ENCODE results near the gene RNF130.
"Not testable (repeated sequence)": the region's sequence is repeated elsewhere in the genome, so short reads cannot be mapped to it uniquely, and the experiment has no call there.

RNF130 gene

GRCh38 chr5:180001136-180001535, 70.4 kb downstream of the RNF130 start:
- H3K9me3 ChIP-seq (ENCODE audit: control insufficient read depth, insufficient read depth, low read length) = no peaks in the 10 kb centered on the region
- H3K4me3 ChIP-seq (ENCODE audit: low read length) = no peak overlapping the region
- 0 out of 2 replicates have a peak, but pooled peaks cover 3% of the 10 kb centered on the region for H3K36me3 ChIP-seq (ENCODE audit: control insufficient read depth, insufficient read depth, low read length)
- no peaks in the 10 kb centered on the region for H3K4me1 ChIP-seq (ENCODE audit: control insufficient read depth, insufficient read depth, low read length)
- no peak for DNase-seq (ENCODE audit: low read depth, low spot score)
- no peak overlapping the region for H3K27ac ChIP-seq (ENCODE audit: low read length)
- H3K27me3 ChIP-seq (ENCODE audit: control insufficient read depth, insufficient read depth, low read length) = no peaks in the 10 kb centered on the region

GRCh38 chr5:179998485-179998884, 73.1 kb downstream of the RNF130 start:
- Histone ChIP-seq H3K4me1 (ENCODE audit: control insufficient read depth, insufficient read depth, low read length) (no peaks in the 10 kb centered on the region), H3K9me3 (ENCODE audit: control insufficient read depth, insufficient read depth, low read length) (no peaks in the 10 kb centered on the region), H3K27ac (ENCODE audit: low read length) (no peak overlapping the region), H3K36me3 (ENCODE audit: control insufficient read depth, insufficient read depth, low read length) (0 out of 2 replicates have a peak, but pooled peaks cover 3% of the 10 kb centered on the region), H3K4me3 (ENCODE audit: low read length) (no peak overlapping the region), H3K27me3 (ENCODE audit: control insufficient read depth, insufficient read depth, low read length) (no peaks in the 10 kb centered on the region)
- no CpG with 5 or more reads among the region's 1 CpG for WGBS (ENCODE audit: insufficient coverage, insufficient read length)
- DNase-seq (ENCODE audit: low read depth, low spot score) = no peak

GRCh38 chr5:179994583-179995323, 76.8 kb downstream of the RNF130 start:
- DNase-seq (ENCODE audit: low read depth, low spot score) = no peak
- Histone ChIP-seq H3K27me3 (ENCODE audit: control insufficient read depth, insufficient read depth, low read length) (no peaks in the 10 kb centered on the region), H3K4me1 (ENCODE audit: control insufficient read depth, insufficient read depth, low read length) (no peaks in the 10 kb centered on the region), H3K36me3 (ENCODE audit: control insufficient read depth, insufficient read depth, low read length) (no peaks in the 10 kb centered on the region), H3K9me3 (ENCODE audit: control insufficient read depth, insufficient read depth, low read length) (no peaks in the 10 kb centered on the region), H3K4me3 (ENCODE audit: low read length) (no peak overlapping the region), H3K27ac (ENCODE audit: low read length) (no peak overlapping the region)
- WGBS (ENCODE audit: insufficient coverage, insufficient read length) = no CpG with 5 or more reads among the region's 3 CpGs

- not testable (repeated sequence) for H3K9me3 ChIP-seq (ENCODE audit: control insufficient read depth, insufficient read depth, low read length); DNase-seq (ENCODE audit: low read depth, low spot score); H3K4me1 ChIP-seq (ENCODE audit: control insufficient read depth, insufficient read depth, low read length); H3K36me3 ChIP-seq (ENCODE audit: control insufficient read depth, insufficient read depth, low read length); H3K27ac ChIP-seq (ENCODE audit: low read length); H3K27me3 ChIP-seq (ENCODE audit: control insufficient read depth, insufficient read depth, low read length); H3K4me3 ChIP-seq (ENCODE audit: low read length)
- WGBS (ENCODE audit: insufficient coverage, insufficient read length) = no CpG with 5 or more reads among the region's 4 CpGs
Observed at GRCh38 chr5:179992855-179993254, 78.7 kb downstream of the RNF130 start.

GRCh38 chr5:179991106-179991505, 80.5 kb downstream of the RNF130 start:
- H3K4me3 ChIP-seq (ENCODE audit: low read length) = no peak overlapping the region
- WGBS (ENCODE audit: insufficient coverage, insufficient read length) = no CpG with 5 or more reads among the region's 1 CpG
- no peaks in the 10 kb centered on the region for H3K36me3 ChIP-seq (ENCODE audit: control insufficient read depth, insufficient read depth, low read length)
- no peak overlapping the region for H3K27ac ChIP-seq (ENCODE audit: low read length)
- H3K27me3 ChIP-seq (ENCODE audit: control insufficient read depth, insufficient read depth, low read length) = no peaks in the 10 kb centered on the region
- DNase-seq (ENCODE audit: low read depth, low spot score) = no peak
- no peaks in the 10 kb centered on the region for H3K9me3 ChIP-seq (ENCODE audit: control insufficient read depth, insufficient read depth, low read length)
- no peaks in the 10 kb centered on the region for H3K4me1 ChIP-seq (ENCODE audit: control insufficient read depth, insufficient read depth, low read length)

- no CpG with 5 or more reads among the region's 8 CpGs for WGBS (ENCODE audit: insufficient coverage, insufficient read length)
- H3K4me1 ChIP-seq (ENCODE audit: control insufficient read depth, insufficient read depth, low read length); H3K36me3 ChIP-seq (ENCODE audit: control insufficient read depth, insufficient read depth, low read length); H3K27me3 ChIP-seq (ENCODE audit: control insufficient read depth, insufficient read depth, low read length); DNase-seq (ENCODE audit: low read depth, low spot score); H3K9me3 ChIP-seq (ENCODE audit: control insufficient read depth, insufficient read depth, low read length); H3K27ac ChIP-seq (ENCODE audit: low read length); H3K4me3 ChIP-seq (ENCODE audit: low read length): not testable (repeated sequence)
Observed at GRCh38 chr5:179990525-179990924, 81.0 kb downstream of the RNF130 start.

GRCh38 chr5:179986328-179986727, 85.2 kb downstream of the RNF130 start:
- no peaks in the 10 kb centered on the region for H3K27me3 ChIP-seq (ENCODE audit: control insufficient read depth, insufficient read depth, low read length)
- H3K36me3 ChIP-seq (ENCODE audit: control insufficient read depth, insufficient read depth, low read length) = no peaks in the 10 kb centered on the region
- no peak overlapping the region for H3K27ac ChIP-seq (ENCODE audit: low read length)
- WGBS (ENCODE audit: insufficient coverage, insufficient read length) = no CpG with 5 or more reads among the region's 6 CpGs
- no peaks in the 10 kb centered on the region for H3K9me3 ChIP-seq (ENCODE audit: control insufficient read depth, insufficient read depth, low read length)
- H3K4me3 ChIP-seq (ENCODE audit: low read length) = no peak overlapping the region
- DNase-seq (ENCODE audit: low read depth, low spot score) = no peak
- H3K4me1 ChIP-seq (ENCODE audit: control insufficient read depth, insufficient read depth, low read length) = no peaks in the 10 kb centered on the region

- Histone ChIP-seq H3K27me3 (ENCODE audit: control insufficient read depth, insufficient read depth, low read length) (no peaks in the 10 kb centered on the region), H3K4me3 (ENCODE audit: low read length) (no peak overlapping the region), H3K36me3 (ENCODE audit: control insufficient read depth, insufficient read depth, low read length) (peaks cover 6% of the 10 kb centered on the region; the same call in 1 of the 2 replicates), H3K9me3 (ENCODE audit: control insufficient read depth, insufficient read depth, low read length) (no peaks in the 10 kb centered on the region), H3K4me1 (ENCODE audit: control insufficient read depth, insufficient read depth, low read length) (no peaks in the 10 kb centered on the region), H3K27ac (ENCODE audit: low read length) (no peak overlapping the region)
- no peak for DNase-seq (ENCODE audit: low read depth, low spot score)
- WGBS (ENCODE audit: insufficient coverage, insufficient read length) = no CpG with 5 or more reads among the region's 5 CpGs
Observed at GRCh38 chr5:179981636-179982035, 89.9 kb downstream of the RNF130 start.

- H3K4me1 ChIP-seq (ENCODE audit: control insufficient read depth, insufficient read depth, low read length) = no peaks in the 10 kb centered on the region
- 100% methylated on average over 2 of the region's 7 CpGs for WGBS (ENCODE audit: insufficient coverage, insufficient read length)
- H3K36me3 ChIP-seq (ENCODE audit: control insufficient read depth, insufficient read depth, low read length) = peaks cover 8% of the 10 kb centered on the region; the same call in 1 of the 2 replicates
- no peak overlapping the region for H3K4me3 ChIP-seq (ENCODE audit: low read length)
- DNase-seq (ENCODE audit: low read depth, low spot score) = no peak
- H3K9me3 ChIP-seq (ENCODE audit: control insufficient read depth, insufficient read depth, low read length) = no peaks in the 10 kb centered on the region
- H3K27me3 ChIP-seq (ENCODE audit: control insufficient read depth, insufficient read depth, low read length) = no peaks in the 10 kb centered on the region
- no peak overlapping the region for H3K27ac ChIP-seq (ENCODE audit: low read length)
Observed at GRCh38 chr5:179980767-179981166, 90.8 kb downstream of the RNF130 start.

- Histone ChIP-seq H3K27me3 (ENCODE audit: control insufficient read depth, insufficient read depth, low read length) (no peaks in the 10 kb centered on the region), H3K4me1 (ENCODE audit: control insufficient read depth, insufficient read depth, low read length) (peaks cover 1% of the 10 kb centered on the region; the same call in 1 of the 2 replicates), H3K27ac (ENCODE audit: low read length) (no peak overlapping the region), H3K4me3 (ENCODE audit: low read length) (no peak overlapping the region), H3K9me3 (ENCODE audit: control insufficient read depth, insufficient read depth, low read length) (no peaks in the 10 kb centered on the region), H3K36me3 (ENCODE audit: control insufficient read depth, insufficient read depth, low read length) (peaks cover 16% of the 10 kb centered on the region; the same call in 1 of the 2 replicates)
- WGBS (ENCODE audit: insufficient coverage, insufficient read length) = no CpG with 5 or more reads among the region's 4 CpGs
- DNase-seq (ENCODE audit: low read depth, low spot score) = no peak
Observed at GRCh38 chr5:179978792-179979191, 92.8 kb downstream of the RNF130 start.

GRCh38 chr5:179975713-179976134, 95.8 kb downstream of the RNF130 start:
- no CpG with 5 or more reads among the region's 13 CpGs for WGBS (ENCODE audit: insufficient coverage, insufficient read length)
- Histone ChIP-seq H3K27me3 (ENCODE audit: control insufficient read depth, insufficient read depth, low read length) (no peaks in the 10 kb centered on the region), H3K4me1 (ENCODE audit: control insufficient read depth, insufficient read depth, low read length) (peaks cover 1% of the 10 kb centered on the region; the same call in 1 of the 2 replicates), H3K9me3 (ENCODE audit: control insufficient read depth, insufficient read depth, low read length) (no peaks in the 10 kb centered on the region), H3K36me3 (ENCODE audit: control insufficient read depth, insufficient read depth, low read length) (peaks cover 18% of the 10 kb centered on the region; the same call in 1 of the 2 replicates), H3K4me3 (ENCODE audit: low read length) (no peak overlapping the region), H3K27ac (ENCODE audit: low read length) (no peak overlapping the region)
- DNase-seq (ENCODE audit: low read depth, low spot score) = no peak

All from iPS DF 6.9 (cell line).